GM12878 (cell line): ENCODE measurements around the gene CETP. TPM values are rescaled to one million over a fixed set of nuclear protein-coding genes. Genes with fewer than 3 reads are reported as not detected.

Experiments used
- ATF7 ChIP-seq: fragments of 450-650 bp; IDR thresholded peaks from 2 replicates; pipeline ENCODE4 v1.6.1; 2016; ENCODE audit warnings: low read depth, mild to moderate bottlenecking
- CBX3 ChIP-seq: fragments of 200-600 bp; sonication (generic); IDR thresholded peaks from 2 replicates; pipeline ENCODE4 v1.6.1; 2016; ENCODE audit warnings: low read depth, borderline replicate concordance
- CREM ChIP-seq: IDR thresholded peaks from 2 replicates; pipeline ENCODE4 v1.6.1; 2014; ENCODE audit warnings: antibody characterized with exemption, low read depth
- EED ChIP-seq: sonication (generic); IDR thresholded peaks from 2 replicates; pipeline ENCODE4 v1.6.1; 2016; ENCODE audit warnings: antibody characterized with exemption, low read depth
- EP300 ChIP-seq, 2 experiments: fragments of 150-350 bp in 1 of 2; IDR thresholded peaks; 2 replicates each; pipeline ENCODE4 v1.6.1; 2011 to 2012; ENCODE audit warnings: low read depth in 2 of 2, low read length in 2 of 2, borderline replicate concordance in 1 of 2, improper control_type of control experiment in 1 of 2, inconsistent platforms in 1 of 2; ENCODE audit not compliant: control insufficient read depth in 1 of 2
- GATAD2B ChIP-seq: fragments of 450-650 bp; conservative IDR thresholded peaks from 2 replicates; pipeline ENCODE4 v1.6.1; 2017; ENCODE audit warnings: low read depth, mild to moderate bottlenecking, moderate library complexity
- IKZF1 ChIP-seq: fragments of 450-650 bp; conservative IDR thresholded peaks from 2 replicates; pipeline ENCODE4 v1.6.1; 2017; ENCODE audit warnings: antibody characterized with exemption, mild to moderate bottlenecking
- MTA2 ChIP-seq: fragments of 450-650 bp; IDR thresholded peaks from 2 replicates; pipeline ENCODE4 v1.6.1; 2016; ENCODE audit warnings: low read depth, mild to moderate bottlenecking, moderate library complexity
- NFIC ChIP-seq: IDR thresholded peaks from 2 replicates; pipeline ENCODE4 v1.6.1; 2012; ENCODE audit warnings: low read depth, mild to moderate bottlenecking, inconsistent platforms, low read length, moderate library complexity
- NFYA ChIP-seq: IDR thresholded peaks from 2 replicates; pipeline ENCODE4 v1.6.1; 2011; ENCODE audit warnings: low read depth, mild to moderate bottlenecking, low read length, improper control_type of control experiment, borderline replicate concordance
- NR2C2 ChIP-seq: IDR thresholded peaks from 2 replicates; pipeline ENCODE4 v1.6.1; 2011; ENCODE audit warnings: borderline replicate concordance, low read depth; ENCODE audit not compliant: control insufficient read depth, insufficient read length
- PAX8 ChIP-seq: fragments of 450-650 bp; IDR thresholded peaks from 2 replicates; pipeline ENCODE4 v1.6.1; 2017; ENCODE audit warnings: mild to moderate bottlenecking, moderate library complexity
- PBX3 ChIP-seq: IDR thresholded peaks from 2 replicates; pipeline ENCODE4 v1.6.1; 2011; ENCODE audit warnings: mild to moderate bottlenecking, low read depth, low read length, moderate library complexity; ENCODE audit not compliant: insufficient replicate concordance
- POU2F2 ChIP-seq: IDR thresholded peaks from 3 replicates; pipeline ENCODE4 v1.6.1; 2011; ENCODE audit warnings: low read depth, mild to moderate bottlenecking, low read length, borderline replicate concordance
- RAD21 ChIP-seq: IDR thresholded peaks from 2 replicates; pipeline ENCODE4 v1.6.1; 2011; ENCODE audit warnings: mild to moderate bottlenecking, low read depth, low read length, moderate library complexity; ENCODE audit not compliant: insufficient read depth
- SPI1 ChIP-seq: IDR thresholded peaks from 2 replicates; pipeline ENCODE4 v1.6.1; 2011; ENCODE audit warnings: low read depth, mild to moderate bottlenecking, low read length, moderate library complexity, borderline replicate concordance; ENCODE audit not compliant: insufficient read depth
- STAT3 ChIP-seq: IDR thresholded peaks from 2 replicates; pipeline ENCODE4 v1.6.1; 2011; ENCODE audit warnings: low read depth, low read length, improper control_type of control experiment
- TBL1XR1 ChIP-seq: IDR thresholded peaks from 2 replicates; pipeline ENCODE4 v1.6.1; 2012; ENCODE audit warnings: low read depth, low read length, improper control_type of control experiment
- USF1 ChIP-seq: IDR thresholded peaks from 2 replicates; pipeline ENCODE4 v1.6.1; 2011; ENCODE audit warnings: borderline replicate concordance, low read depth, mild to moderate bottlenecking, moderate library complexity, mixed read lengths, low read length; ENCODE audit not compliant: insufficient read depth; ENCODE audit errors: extremely low read length
- ZBED1 ChIP-seq: IDR thresholded peaks from 2 replicates; pipeline ENCODE4 v1.6.1; 2016; ENCODE audit warnings: borderline replicate concordance
- ZBTB11 ChIP-seq: fragments of 450-650 bp; formaldehyde crosslinking; IDR thresholded peaks from 2 replicates; pipeline ENCODE4 v1.5.0; 2022; ENCODE audit warnings: mild to moderate bottlenecking, missing genetic modification characterization
- ZNF622 ChIP-seq: fragments of 450-650 bp; IDR thresholded peaks from 2 replicates; pipeline ENCODE4 v1.6.1; 2017; ENCODE audit warnings: mild to moderate bottlenecking, inconsistent platforms
- polyA plus RNA-seq, 11 experiments: library from polyadenylated mRNA; depleted of rRNA in 4 of 11; unstranded in 6 of 11; stranded (reverse) in 5 of 11; fragments of >200 nt; fragmentation: Nextera tagmentation in 4 of 11; fragmentation: Illumina TruSeq in 1 of 11; extraction: Ambion mirVana in 4 of 11; extraction: Trizol in 1 of 11; gene quantifications; 1 replicate in 1 of 11; 2 replicates in 10 of 11; pipeline versions ENCODE4 v1.2.1 to v1.2.3, GENCODE V29; 2011 to 2016; ENCODE audit warnings: inconsistent platforms in 2 of 11, missing spikeins in 2 of 11, low read depth in 1 of 11
- total RNA-seq, 4 experiments: library from RNA; depleted of rRNA in 3 of 4; stranded (reverse); fragments of >200 nt in 3 of 4; fragmentation: Illumina TruSeq in 1 of 4; extraction: Trizol in 1 of 4; gene quantifications; 2 replicates each; pipeline versions ENCODE4 v1.2.1 to v1.2.3, GENCODE V29; 2013 to 2021

The CETP gene
- total and polyA plus RNA-seq, 10 of the 15 experiments (the other 5 are each of a cell fraction or from before 2014, with no cell fraction given), result 1.2 to 6.4 (median 2.1) TPM

- TF ChIP-seq ZBTB11 (no peak), MTA2 (peak; percentile 76), USF1 (no peak), TBL1XR1 (no peak), ZNF622 (no peak), PBX3 (no peak), STAT3 (no peak), IKZF1 (peak; percentile 94), EED (0 out of 2 replicates have a peak, but pooled peaks have one; percentile 17), SPI1 (peak; percentile 96), ZBED1 (no peak), ATF7 (peak; percentile 42), GATAD2B (peak; percentile 87), PAX8 (no peak), NFIC (no peak), CBX3 (no peak), CREM (peak; percentile 33; the same call in 1 of the 2 replicates), NFYA (no peak), POU2F2 (0 out of 3 replicates have a peak, but pooled peaks have one; percentile 31), NR2C2 (no peak), EP300 (IDR thresholded peaks at IDR 0.05; ENCODE audit: borderline replicate concordance in 1 of 2, control insufficient read depth in 1 of 2, low read depth in 2 of 2, low read length in 2 of 2) (0 out of 4 replicates have a peak, but pooled peaks of 1 of the 2 experiments have one; percentile 64), RAD21 (peak; percentile 83)
Observed at GRCh38 chr16:56950881-56951771, 10.6 kb upstream of the CETP start (continued).
